ENCODE data around the gene FUNDC2. TPM values are rescaled to one million over a fixed set of nuclear protein-coding genes. Genes with fewer than 3 reads are reported as not detected.
"Not testable (repeated sequence)": the region's sequence is repeated elsewhere in the genome, so short reads cannot be mapped to it uniquely, and the experiment has no call there.

The FUNDC2 gene, protein sequence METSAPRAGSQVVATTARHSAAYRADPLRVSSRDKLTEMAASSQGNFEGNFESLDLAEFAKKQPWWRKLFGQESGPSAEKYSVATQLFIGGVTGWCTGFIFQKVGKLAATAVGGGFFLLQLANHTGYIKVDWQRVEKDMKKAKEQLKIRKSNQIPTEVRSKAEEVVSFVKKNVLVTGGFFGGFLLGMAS
- 58.9 TPM for polyA plus RNA-seq (2013, experiment 1 of 2; ENCODE audit: insufficient read length)
- polyA plus RNA-seq (2013, experiment 2 of 2; ENCODE audit: insufficient read length): 68.7 TPM

DNA sequence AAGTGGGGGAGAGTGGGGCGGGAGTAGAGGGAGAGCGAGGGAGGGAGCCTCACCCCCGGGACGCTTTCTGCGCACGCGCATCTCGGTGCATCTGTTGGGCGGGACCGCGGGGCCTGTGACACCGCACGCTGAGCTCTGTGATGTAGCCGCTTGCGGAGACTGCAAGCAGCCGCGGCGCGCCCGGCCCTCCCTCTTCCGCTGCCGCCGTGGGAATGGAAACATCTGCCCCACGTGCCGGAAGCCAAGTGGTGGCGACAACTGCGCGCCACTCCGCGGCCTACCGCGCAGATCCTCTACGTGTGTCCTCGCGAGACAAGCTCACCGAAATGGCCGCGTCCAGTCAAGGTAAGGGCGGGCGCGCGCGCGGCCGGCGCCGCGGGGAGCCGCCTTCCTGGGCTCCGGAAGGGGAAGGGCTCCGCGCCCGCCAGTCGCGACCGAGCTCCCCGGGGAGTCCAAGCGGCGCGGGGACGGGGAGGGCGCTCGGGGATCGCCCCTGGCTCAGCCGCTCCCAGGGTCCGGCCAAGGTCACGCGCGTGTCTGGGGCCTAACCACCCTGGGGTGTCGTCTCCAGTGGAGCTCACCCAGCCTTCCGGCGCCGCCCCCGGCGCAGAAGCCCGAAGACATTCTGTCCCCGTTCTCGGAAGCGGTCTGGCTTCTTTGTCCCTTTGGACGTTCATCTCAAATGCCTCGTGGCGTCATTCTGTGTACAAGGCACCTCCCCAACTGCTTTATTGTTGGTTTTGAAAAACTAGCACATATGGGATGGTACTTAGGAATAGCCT is at the start of gene FUNDC2:
Gene FUNDC2, plus strand, starts transcription at position 118 of the 782 bp plus-strand sequence. Its CDS starts 95 bp downstream, at position 213.
- peak; percentile 93 for DNase-seq

DNA sequence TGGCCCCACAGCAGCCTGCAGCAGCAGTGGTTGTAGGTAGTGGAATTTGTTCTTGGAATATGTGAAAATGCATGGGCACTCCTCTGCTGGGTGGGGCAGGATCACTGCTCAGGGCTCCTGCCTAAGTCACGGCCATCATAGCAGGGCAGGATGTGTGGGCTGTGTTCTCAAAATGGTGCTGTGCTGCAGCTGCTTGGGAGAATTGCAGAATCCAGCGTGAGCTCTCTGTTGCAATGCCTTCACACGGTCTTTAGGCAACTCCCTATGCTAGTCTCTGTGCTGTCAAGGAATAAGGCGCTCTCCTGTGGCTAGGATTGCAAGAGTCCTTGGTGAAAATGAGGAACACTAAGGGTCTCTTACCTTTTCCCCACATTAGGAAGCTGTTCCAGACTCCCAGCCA is 47.0 kb upstream of the FUNDC2 start:
- no peak for DNase-seq

DNA sequence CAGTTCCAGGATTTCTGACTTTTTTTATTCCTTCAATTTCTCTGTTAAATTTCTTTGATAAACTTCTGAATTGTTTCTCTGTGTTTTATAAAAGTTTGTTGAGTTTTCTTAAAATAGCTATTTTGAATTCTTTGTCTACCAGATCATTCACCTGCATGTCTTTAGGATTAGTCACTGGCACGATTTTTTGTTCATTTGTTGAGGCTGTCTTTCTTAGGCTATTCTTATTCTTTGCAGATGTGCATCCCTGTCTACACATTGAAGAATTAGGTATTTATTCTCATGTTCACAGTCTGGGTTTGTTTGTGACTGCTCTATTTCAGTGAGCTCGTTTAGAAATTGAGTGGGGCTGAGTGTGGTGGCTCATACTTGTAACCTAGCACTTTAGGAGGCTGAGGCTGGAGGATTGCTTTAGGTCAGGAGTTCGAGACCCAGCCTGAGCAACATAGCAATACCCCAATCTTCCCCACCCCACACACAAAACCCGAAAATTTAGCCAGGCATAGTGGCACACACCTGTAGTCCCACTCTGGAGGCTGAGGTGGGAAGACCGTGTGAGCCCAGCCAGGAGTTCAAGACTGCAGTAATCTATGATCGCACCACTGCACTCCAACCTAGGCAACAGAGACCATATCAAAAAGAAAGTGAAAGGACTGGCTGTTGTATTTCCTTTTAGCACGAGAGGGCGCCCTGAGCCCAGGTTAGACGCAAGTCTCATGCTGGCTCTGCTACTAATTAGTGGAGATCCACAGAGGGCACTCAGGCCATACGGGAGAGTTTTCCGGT is 46.1 kb upstream of the FUNDC2 start:
- peak; percentile 64 for DNase-seq

DNA sequence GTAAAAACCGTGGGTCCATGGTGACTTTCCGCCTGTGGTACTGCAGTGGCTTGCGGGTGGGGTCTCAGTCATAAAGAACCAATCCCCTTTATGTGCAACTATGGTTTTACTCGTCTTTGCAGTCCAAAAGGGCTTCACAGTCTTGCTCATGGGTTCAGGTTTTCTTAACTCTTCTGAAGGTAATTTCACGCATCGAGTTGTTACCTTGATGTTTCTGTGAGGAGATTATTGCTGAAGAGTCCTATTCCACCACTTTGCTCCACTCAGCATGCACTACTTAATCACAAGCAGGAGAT is 45.6 kb upstream of the FUNDC2 start:
- no peak for DNase-seq

DNA sequence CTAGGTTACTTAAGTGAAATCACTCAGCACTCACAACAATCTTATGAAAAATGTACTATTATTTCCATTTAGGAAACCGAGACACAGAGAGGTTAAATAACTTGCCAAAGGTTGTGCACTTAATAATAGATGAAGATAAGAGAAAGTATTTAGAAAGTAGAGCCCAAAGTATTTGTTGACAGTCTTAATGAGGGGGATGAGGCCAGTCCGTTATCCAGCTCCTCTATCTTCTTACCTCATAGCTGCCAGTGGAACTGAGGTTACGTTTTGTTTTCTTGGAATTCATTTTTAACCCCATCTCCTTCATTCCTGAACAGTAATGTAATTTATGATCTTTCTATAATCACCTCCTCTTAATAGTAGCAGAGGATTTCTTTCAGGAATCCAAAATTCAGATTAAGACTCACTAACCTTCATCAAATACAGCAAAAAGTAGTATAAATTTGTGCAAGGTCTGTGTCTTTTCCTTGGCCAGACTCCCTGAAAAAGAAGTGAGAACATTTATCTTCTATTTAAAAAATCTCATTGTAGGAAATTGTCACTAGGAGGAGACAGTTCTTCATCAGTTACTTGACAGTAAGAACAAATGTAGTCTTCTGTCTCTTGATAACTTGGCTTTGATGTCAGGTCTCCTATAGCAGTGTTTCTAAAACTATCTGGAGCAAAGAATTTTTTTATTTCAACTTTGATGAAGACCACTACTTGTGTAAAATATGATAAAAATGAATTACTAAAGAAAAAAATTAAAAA is 39.6 kb upstream of the FUNDC2 start:
- no peak for DNase-seq

DNA sequence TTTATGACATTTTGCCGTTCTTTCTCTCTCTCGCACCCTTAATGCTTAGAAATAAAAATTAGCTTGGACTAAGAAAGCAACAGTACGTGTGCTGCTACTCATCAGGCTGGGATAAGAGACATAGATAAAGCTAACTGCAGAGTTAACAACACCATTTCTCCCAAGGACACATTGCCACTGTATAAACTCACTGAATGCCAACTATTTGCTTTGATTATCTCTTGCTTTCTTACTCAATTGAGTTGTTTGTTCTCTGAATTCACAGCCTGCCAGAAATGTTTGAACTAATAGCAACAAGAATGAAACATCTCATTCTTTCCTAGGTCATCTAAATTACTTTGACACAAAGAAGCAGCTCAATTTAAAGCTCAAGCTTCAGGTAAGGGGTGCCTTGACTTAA is 38.7 kb upstream of the FUNDC2 start:
- no peak for DNase-seq

DNA sequence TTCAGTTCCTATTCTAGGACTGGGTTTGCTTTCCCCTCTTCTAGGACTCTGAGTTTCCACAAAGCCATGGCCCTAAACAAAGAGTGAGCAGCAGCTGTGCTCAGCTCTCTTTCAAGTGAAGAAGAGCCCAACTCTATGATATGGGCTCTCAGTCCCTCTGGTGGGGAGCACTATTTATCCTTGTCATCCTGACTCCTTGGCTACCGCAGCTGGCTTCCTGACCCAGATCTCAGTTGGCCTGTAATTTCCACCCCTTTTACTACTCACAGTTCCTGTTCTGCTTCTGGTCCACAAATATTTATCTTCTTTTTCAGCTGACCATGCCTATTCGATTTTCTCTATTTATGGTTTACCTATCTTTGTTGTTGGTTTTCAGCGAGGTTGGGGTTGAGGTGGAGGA is 37.9 kb upstream of the FUNDC2 start:
- DNase-seq: no peak

DNA sequence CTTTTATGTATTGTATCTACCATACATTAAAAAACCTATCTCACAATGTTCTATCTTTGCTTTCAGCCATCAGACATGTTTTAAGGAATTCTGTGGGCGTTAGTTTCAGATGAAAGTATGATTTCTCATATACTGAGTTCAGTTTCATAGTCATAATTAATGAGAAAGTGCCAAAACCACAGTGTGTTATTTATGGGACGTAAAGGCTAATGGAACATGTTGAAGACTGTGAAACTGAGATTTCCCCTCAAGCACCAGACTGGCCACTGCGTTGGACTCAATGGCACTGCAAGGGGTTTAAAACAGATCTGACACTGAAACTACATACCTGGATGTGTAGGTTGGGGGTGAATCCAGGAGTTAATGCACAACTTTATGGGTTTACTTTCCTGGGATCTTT is 36.1 kb upstream of the FUNDC2 start:
- DNase-seq: no peak

DNA sequence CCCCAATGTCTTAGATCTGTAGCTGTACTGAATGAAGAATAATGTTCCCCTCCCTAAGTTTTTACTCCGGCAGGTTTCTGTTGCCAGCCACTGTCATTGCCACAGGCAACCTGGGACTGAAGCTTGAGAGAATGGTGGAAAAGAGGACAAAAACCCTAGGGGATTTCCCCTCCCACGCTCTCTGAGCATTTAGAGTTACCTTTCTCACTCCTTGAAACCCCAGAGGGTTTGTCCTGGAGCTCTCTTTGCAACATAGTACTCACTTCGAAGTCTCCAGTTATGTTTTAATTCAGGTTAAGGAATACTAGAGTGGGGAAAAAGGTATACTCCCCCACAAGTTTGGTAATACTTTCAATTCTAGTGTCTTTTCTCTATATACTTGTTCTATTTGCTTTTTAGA is 35.6 kb upstream of the FUNDC2 start:
- DNase-seq: no peak

DNA sequence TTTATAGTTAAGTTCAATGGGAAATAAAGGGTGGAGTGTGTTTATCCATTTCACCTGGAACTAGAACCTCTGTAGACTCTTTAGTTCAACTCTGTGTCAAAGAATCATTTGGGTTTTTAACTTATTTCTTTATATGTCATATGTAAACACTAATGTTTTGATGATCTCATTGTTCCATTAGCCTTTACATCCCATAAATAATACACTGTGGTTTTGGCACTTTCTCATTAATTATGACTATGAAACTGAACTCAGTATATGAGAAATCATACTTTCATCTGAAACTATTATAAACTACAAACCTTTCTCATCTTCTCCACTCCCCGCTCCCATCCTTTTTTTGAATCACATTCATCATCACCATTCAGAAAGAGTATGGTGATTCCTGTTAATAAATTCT is 35.2 kb upstream of the FUNDC2 start:
- no peak for DNase-seq

DNA sequence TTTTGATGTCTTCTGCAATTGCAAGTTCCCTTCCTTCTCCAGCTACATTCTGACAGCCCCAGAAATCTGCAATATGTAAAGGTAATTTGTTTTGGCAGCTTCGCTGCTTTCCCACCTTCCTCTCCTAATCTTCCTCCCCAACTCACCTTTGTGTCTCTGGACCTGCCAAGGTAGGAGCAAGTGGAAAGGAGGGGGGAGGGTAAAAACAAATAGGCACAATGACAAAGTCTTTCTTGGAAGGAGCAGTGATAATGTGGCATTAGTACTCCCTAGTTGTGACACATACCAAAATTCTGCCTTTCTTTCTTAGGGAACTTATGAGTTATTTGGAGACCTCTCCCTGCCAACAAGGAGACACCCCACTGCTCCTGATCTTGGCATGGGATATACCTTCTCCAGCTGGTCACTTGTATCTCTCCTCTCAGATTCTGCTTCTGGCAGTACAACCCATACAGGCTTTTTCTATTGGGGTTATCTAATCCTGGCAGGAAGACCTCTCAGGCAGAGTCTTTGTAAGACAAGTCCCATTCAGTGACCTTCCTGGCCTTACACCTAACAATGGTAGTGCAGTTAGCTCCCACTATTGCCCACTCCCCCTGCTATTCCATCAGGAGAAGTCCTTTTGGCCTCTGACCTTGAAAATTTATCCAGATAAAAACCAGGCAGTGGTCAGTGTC is 28.3 kb upstream of the FUNDC2 start:
- no peak for DNase-seq

DNA sequence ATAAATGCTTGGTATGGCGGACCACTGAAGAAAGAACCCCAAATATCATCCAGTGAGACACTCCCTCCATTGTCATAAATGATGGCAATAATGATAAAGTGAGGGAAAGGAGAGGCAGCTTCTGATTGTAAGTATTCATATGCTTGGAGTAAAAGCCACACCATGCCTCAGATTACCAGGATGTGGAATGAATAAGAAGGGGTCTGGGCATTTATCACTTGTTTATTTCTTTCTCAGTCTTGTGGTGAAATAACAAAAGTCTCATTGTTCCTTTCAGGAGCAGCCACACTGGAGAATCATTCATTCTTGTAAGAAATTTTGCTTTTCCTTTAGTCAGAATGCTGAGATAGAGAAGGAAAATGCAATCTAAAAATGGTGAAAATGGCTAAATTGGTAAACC is 25.8 kb upstream of the FUNDC2 start:
- no peak for DNase-seq

DNA sequence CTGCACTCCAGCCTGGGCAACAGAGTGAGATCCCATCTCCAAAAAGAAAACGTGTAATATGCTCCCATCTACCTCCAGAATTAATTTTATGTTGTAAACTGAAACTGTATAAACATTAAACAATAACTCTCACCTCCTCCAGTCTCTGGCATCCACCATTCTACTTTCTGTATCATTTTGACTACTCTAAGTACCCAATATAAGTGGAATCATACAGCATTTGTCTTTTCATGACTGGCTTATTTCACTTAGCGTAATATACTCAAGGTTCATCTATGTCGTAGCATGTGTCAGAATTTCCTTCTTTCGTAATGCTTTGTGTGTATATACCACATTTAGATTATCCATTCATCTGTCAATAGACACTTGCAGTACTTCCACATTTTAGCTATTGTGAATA is 24.8 kb upstream of the FUNDC2 start:
- DNase-seq: no peak

DNA sequence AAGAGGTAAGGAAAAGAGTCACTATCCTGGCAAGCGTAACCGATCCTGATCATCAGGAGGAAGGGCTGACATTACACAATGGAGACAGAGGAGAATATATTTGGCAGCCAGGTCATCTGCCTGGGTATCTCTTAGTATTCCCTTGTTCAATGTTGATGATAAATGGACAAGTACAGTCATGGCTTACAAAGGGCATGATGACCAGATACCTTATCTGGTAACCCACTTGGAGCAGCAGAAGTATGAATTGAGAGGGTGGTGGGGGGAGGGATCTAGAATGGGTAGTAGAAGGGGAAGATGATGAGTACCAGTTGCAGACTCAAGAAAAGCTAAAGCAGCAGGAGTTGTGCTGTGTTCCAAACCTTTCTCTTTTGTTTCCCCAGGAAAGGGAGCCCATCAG is 21.5 kb upstream of the FUNDC2 start:
- no peak for DNase-seq

DNA sequence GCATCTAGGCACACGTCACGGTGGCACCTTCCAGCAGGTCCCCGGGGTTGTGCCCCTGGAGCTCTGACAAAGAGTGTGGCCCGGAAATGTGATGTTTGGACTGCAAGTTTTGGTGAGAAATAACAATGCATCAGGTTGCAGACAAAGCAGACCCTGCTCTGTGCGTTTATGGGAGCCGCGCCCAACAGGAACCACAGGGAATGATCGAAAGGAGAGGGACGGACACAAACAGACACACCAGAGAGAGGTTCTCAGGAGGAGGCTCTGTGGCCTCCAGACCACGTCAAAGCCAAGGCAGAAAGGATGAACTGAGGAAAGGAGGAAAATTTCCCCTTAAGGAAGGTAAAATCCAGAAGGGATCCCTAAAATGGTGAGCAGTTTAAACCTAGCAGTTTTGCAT is 20.3 kb upstream of the FUNDC2 start:
- not testable (repeated sequence) for DNase-seq

DNA sequence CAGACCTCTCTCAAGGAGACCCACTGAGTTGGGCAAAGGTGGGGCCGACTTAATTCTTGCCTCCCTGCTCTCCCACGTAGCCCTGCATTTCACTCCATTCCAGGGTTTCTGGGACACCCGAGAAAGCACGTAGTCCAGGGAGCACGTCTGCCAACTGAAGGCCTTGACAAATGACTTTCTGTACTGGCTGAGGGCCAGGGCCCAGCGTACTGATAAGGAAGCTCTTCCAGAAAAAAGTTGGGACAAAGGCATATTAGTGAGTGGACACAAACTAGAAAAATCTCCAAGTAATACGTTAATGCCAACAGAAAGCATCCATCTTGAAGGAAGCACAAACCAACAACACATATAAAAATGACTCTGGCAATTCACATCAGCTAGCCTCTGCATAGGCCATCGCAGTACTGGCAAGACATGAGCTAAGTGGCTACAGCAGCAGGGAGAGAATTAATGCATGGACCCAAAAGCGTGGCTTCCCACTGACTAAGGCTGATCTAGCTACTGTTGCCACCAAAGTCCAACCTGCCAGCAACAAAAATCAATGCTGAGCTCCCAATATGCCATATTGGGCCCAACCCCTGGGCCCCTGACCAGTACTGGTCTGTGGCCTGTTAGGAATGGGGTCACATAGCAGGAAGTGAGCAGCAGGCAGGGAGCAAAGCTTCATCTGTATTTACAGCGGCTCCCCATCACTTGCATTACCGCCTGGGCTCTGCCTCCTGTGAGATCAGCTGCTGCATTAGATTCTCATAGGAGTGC is 19.6 kb upstream of the FUNDC2 start:
- DNase-seq: not testable (repeated sequence)

DNA sequence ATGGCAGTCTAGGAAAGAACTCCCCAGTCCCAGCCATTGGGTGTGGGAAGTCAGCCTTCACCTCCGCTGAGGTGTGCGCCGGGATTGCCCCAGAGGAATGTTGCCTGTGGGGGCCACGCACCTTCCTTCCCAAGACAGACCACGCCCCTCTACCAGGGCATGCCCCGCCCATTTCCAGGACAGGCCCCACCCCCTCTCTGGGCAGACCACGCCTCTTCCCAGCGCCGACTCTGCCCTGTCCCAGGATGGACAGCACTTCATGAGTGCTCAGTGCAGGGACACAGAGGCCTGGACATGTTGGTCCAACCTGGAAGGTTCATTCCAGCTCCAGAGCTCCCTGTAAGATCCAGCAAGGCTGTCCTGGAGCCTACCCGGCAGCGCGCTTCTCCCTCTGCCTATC is 18.1 kb upstream of the FUNDC2 start:
- DNase-seq: not testable (repeated sequence)

DNA sequence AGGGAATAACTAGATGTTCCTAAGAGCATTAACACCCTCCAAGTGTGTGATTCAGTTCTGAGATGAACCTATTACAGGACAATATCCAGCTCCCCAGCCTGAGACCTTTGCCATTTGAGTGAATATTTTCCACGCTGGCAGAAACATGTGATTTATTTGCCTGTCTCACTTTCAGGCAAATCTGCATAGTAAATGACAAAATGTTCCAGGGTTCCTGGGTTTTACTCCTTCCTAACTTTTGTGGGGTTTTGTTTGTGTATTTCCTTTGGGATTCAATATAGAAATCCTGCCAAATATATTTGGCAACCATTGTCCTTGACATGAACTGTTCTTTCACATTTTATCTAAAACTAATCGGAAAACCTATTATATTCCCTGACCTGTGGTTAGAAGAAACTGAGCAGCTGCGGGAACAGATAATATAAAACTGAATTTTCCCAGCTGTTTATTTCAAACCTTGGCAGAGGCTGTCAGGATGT is 16.6 kb upstream of the FUNDC2 start:
- DNase-seq: no peak

DNA sequence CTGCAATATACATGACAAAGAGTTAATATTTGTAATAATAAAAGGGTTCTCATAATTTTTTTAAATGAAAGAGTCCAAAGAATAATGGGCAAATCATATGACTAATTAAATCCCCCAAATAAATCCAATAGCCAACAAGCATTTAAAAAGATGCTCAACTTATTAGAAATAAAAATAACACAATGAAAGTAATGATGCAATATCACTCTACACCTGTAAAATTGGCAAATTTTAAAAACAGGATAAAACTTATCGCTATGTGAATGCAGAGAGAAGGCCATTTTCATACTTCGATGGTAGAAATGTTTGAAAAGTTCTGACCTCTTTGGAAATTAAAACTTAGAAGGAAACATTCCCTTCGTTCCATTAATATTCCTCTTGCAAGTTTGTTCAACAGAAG is 6.1 kb upstream of the FUNDC2 start:
- no peak for DNase-seq

DNA sequence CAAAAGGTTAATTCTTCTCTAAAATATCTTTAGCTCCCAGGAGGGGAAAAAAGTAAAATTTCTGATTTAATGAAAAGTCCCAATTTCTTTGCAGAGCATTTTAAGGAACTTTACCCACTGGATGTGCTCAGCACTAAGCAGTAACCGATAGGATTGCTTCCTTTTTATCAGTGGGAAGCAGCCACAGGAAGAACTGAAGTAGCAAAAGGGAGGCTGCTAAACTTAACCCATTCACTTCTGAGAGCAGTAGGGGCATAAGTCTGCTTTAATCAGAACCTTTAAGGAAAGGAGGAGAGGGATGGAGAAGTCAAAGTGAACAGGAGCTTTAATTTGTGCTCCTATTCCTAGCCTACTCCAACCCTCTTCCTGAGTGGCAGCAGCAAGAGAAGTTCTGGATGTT is 4.1 kb upstream of the FUNDC2 start, which contains the start of gene F8:
Gene F8, minus strand, starts transcription at position 139 of the 400 bp plus-strand sequence. CDS start 171 bp downstream, outside the sequence.
- no peak for DNase-seq

Measured in fibroblast of skin of scalp (primary cell).